Osteocyte (in vitro differentiated cells): ENCODE results near the gene KCNIP3. TPM values are rescaled to one million over a fixed set of nuclear protein-coding genes. Genes with fewer than 3 reads are reported as not detected.

Experiments used
- DNase-seq: peaks from one replicate; pipeline ENCODE4 v3.0.0; 2021; ENCODE audit warnings: mixed read lengths; ENCODE audit not compliant: unreplicated experiment; ENCODE audit errors: extremely low spot score
- H3K27ac Mint-ChIP-seq: one replicate; pipeline ENCODE4 v1.8.0; 2021; ENCODE audit warnings: mild to moderate bottlenecking, mixed read lengths; ENCODE audit not compliant: unreplicated experiment
- H3K27me3 Mint-ChIP-seq: one replicate; pipeline ENCODE4 v1.8.0; 2021; ENCODE audit warnings: mixed read lengths; ENCODE audit not compliant: unreplicated experiment
- H3K36me3 Mint-ChIP-seq: one replicate; pipeline ENCODE4 v1.8.0; 2021; ENCODE audit warnings: mixed read lengths; ENCODE audit not compliant: unreplicated experiment
- H3K4me1 Mint-ChIP-seq: one replicate; pipeline ENCODE4 v1.8.0; 2021; ENCODE audit warnings: mixed read lengths; ENCODE audit not compliant: unreplicated experiment
- H3K4me3 Mint-ChIP-seq: one replicate; pipeline ENCODE4 v1.8.0; 2021; ENCODE audit warnings: mild to moderate bottlenecking, moderate library complexity, mixed read lengths; ENCODE audit not compliant: unreplicated experiment
- H3K9me3 Mint-ChIP-seq: one replicate; pipeline ENCODE4 v1.8.0; 2021; ENCODE audit warnings: mixed read lengths; ENCODE audit not compliant: unreplicated experiment
- total RNA-seq: library from RNA; stranded (reverse); gene quantifications from 2 replicates; pipeline ENCODE4 v1.2.1, GENCODE V29; 2021
- TF ChIP-seq, protein P1 (sequence below): fragments of 200-600 bp; sonication (generic); IDR thresholded peaks from 2 replicates; pipeline ENCODE4 v1.5.0; 2021; ENCODE audit warnings: antibody characterized with exemption, mild to moderate bottlenecking, moderate library complexity

Gene KCNIP3
- total RNA-seq, 1 donor from 2014 or later: 1.4 TPM

DNA sequence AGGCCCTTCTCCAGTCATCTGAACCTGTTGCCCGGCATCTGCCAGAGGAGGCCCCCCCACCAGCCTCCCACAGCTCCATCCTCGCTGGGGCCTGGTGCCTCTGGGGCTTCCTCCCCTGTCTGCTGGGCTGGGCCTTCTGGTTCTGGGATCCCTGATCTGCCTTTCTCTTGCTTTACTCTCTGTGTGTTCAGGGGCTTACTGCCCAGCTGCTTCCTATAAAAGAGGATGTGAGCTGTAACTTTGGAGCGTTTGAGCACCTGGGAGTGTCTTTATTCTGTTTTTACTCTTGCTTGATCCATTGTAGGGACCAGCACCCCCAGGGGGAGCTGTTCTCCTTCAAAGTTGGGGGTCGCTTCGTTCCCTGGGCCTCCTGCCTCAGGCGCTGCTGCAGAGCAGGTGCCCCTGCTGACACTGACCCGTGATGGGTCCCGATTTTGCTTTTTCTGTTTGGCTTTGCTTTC is 82.3 kb downstream of the KCNIP3 start:
- no peak overlapping the region for H3K27ac Mint-ChIP-seq
- H3K4me1 Mint-ChIP-seq: peaks cover 1% of the 10 kb centered on the region
- no peaks in the 10 kb centered on the region for H3K9me3 Mint-ChIP-seq
- peak; percentile 73 for DNase-seq
- H3K27me3 Mint-ChIP-seq: peaks cover 8% of the 10 kb centered on the region
- TF ChIP-seq, protein P1, sequence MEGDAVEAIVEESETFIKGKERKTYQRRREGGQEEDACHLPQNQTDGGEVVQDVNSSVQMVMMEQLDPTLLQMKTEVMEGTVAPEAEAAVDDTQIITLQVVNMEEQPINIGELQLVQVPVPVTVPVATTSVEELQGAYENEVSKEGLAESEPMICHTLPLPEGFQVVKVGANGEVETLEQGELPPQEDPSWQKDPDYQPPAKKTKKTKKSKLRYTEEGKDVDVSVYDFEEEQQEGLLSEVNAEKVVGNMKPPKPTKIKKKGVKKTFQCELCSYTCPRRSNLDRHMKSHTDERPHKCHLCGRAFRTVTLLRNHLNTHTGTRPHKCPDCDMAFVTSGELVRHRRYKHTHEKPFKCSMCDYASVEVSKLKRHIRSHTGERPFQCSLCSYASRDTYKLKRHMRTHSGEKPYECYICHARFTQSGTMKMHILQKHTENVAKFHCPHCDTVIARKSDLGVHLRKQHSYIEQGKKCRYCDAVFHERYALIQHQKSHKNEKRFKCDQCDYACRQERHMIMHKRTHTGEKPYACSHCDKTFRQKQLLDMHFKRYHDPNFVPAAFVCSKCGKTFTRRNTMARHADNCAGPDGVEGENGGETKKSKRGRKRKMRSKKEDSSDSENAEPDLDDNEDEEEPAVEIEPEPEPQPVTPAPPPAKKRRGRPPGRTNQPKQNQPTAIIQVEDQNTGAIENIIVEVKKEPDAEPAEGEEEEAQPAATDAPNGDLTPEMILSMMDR: no peak
- no peaks in the 10 kb centered on the region for H3K36me3 Mint-ChIP-seq
- no peak overlapping the region for H3K4me3 Mint-ChIP-seq

DNA sequence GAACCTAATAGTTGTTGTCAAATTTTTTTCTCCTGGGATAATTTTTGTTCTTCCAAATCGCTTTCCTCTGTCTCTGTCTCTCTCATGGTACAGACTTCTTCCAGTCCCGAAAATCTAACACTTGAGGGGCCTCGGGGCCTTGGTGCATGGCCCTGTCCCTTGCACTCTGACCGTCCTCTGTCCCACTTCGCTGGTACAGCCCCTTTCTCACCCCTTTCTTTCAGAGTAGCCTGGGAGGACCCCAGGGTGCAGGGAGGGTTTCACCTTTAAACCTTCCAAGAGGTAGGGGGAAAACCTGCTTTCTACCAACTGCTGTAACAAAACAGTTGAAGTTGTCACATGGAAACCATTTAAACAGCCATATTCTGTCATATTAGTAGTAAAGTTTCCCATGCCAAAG is 83.1 kb downstream of the KCNIP3 start:
- TF ChIP-seq, protein P1: no peak
- H3K4me3 Mint-ChIP-seq: no peak overlapping the region
- no peaks in the 10 kb centered on the region for H3K36me3 Mint-ChIP-seq
- DNase-seq: peak; percentile 62
- no peak overlapping the region for H3K27ac Mint-ChIP-seq
- H3K27me3 Mint-ChIP-seq: peaks cover 8% of the 10 kb centered on the region
- H3K9me3 Mint-ChIP-seq: no peaks in the 10 kb centered on the region
- H3K4me1 Mint-ChIP-seq: peaks cover 7% of the 10 kb centered on the region

DNA sequence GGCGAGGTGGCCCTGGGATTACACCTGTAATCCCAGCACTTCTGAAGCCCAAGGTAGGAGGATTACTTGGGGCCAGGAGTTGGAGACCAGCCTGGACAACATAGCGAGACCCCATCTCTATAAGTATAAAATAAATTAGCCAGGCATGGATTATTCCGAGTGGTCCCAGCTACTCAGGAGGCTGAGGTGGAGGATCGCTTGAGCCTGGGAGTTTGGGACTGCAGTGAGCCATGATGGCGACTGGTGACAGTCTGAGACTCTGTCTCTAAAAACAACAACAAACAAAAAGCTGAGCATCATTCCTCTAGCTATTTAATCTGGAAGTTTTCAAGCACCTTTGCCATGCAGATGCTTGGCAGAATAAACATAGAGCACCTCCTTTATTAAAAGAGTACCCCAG is 83.6 kb downstream of the KCNIP3 start:
- Mint-ChIP-seq H3K4me1 (peaks cover 7% of the 10 kb centered on the region), H3K9me3 (no peaks in the 10 kb centered on the region), H3K36me3 (no peaks in the 10 kb centered on the region), H3K27ac (no peak overlapping the region), H3K4me3 (no peak overlapping the region), H3K27me3 (peaks cover 8% of the 10 kb centered on the region)
- TF ChIP-seq, protein P1: no peak
- no peak for DNase-seq

DNA sequence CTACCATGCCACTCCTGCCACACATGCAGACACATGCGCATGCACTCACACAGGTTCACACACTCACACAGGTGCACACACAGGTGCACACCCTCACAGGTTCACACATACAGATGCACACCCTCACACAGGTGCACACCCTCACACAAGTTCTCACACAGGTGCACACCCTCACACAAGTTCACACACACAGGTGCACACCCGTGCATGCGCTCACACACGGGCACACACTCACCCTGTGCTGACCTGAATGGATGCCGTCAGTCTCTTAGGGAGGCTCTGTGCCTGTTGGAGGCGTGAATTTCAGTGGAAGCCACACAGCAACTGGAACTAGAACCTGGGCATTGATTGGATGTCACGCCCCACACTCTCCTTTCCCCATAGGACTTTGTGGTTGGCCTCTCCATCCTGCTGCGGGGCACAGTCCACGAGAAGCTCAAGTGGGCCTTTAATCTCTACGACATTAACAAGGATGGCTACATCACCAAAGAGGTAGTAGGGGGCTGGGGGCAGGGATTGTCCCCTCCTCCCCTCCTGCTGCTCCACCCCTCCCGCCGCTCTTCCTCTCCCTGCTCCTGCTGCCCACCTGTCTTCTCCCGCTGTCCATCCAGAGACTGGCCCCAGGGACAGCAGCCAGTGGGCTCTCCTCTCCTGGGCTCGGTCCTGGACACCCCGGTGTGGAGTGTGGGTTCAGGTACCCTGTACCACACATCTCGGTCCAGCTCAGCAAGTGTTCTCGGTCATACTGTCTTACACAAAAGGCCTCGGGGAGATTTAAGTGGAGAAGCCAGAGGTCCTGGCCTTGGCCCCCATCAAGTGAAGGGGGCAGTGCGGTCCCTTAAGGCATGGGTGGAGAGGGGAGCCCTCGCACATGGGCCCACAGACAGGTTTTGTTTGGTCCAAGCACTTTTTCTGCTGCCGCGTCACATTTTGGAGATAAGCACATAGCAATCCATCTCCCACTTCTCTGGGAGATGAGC is 84.4 kb downstream of the KCNIP3 start:
- DNase-seq: peak; percentile 65
- Mint-ChIP-seq H3K4me3 (no peak overlapping the region), H3K27ac (no peak overlapping the region), H3K4me1 (peaks cover 7% of the 10 kb centered on the region), H3K36me3 (no peaks in the 10 kb centered on the region), H3K9me3 (no peaks in the 10 kb centered on the region), H3K27me3 (peaks cover 8% of the 10 kb centered on the region)
- TF ChIP-seq, protein P1: no peak

DNA sequence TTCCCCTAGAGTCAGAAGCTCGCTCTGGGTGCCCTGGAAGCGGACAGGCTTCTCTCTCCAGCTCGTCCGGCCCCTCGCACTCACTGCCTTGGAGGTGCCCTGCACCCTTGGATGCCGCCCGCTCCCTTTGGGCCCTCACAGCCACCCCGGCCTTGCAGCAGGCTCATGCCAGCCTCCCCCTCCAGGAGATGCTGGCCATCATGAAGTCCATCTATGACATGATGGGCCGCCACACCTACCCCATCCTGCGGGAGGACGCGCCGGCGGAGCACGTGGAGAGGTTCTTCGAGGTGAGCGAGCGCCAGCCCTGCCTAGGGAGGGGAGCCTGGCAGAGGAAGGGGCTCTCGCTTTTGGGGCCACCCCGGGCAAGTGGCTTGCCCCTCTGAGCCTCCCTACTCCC is 85.0 kb downstream of the KCNIP3 start:
- H3K4me1 Mint-ChIP-seq: peaks cover 7% of the 10 kb centered on the region
- no peaks in the 10 kb centered on the region for H3K9me3 Mint-ChIP-seq
- H3K4me3 Mint-ChIP-seq: no peak overlapping the region
- peak; percentile 77 for DNase-seq
- TF ChIP-seq, protein P1: no peak
- no peaks in the 10 kb centered on the region for H3K36me3 Mint-ChIP-seq
- peaks cover 8% of the 10 kb centered on the region for H3K27me3 Mint-ChIP-seq
- no peak overlapping the region for H3K27ac Mint-ChIP-seq
